K562 (cell line): ENCODE results near the gene CKAP2. TPM values are rescaled to one million over a fixed set of nuclear protein-coding genes. Genes with fewer than 3 reads are reported as not detected.

ENCODE experiments used
- CREB3L1 ChIP-seq: fragments of 450-650 bp; IDR thresholded peaks from 2 replicates; pipeline ENCODE4 v1.6.1; 2014; ENCODE audit warnings: low read depth, mild to moderate bottlenecking, moderate library complexity, borderline replicate concordance
- DEAF1 ChIP-seq: fragments of 450-650 bp; formaldehyde crosslinking; IDR thresholded peaks from 2 replicates; pipeline ENCODE4 v1.4.0; 2020; ENCODE audit warnings: mild to moderate bottlenecking, moderate library complexity
- E2F1 ChIP-seq: sonication (generic); formaldehyde crosslinking; IDR thresholded peaks from 2 replicates; pipeline ENCODE4 v1.8.1; 2023; ENCODE audit warnings: mild to moderate bottlenecking, missing genetic modification reagents, moderate library complexity
- FOSL1 ChIP-seq: fragments of 200-800 bp; sonication (Bioruptor generic); conservative IDR thresholded peaks from 2 replicates; pipeline ENCODE4 v1.6.1; 2016; ENCODE audit warnings: missing genetic modification characterization, missing compliant biosample characterization
- FOXM1 ChIP-seq, 2 experiments: fragments of 450-650 bp in 1 of 2; sonication (generic) in 1 of 2; formaldehyde crosslinking in 1 of 2; IDR thresholded peaks; 2 replicates each; pipeline versions ENCODE4 v1.6.1 to v1.9.0; 2017 to 2022; ENCODE audit warnings: low read depth in 2 of 2, mild to moderate bottlenecking in 2 of 2, missing genetic modification reagents in 1 of 2, moderate library complexity in 1 of 2
- HMG20A ChIP-seq: fragments of 450-650 bp; formaldehyde crosslinking; conservative IDR thresholded peaks from 2 replicates; pipeline ENCODE4 v1.4.0; 2020; ENCODE audit warnings: mild to moderate bottlenecking, mixed read lengths
- ILK ChIP-seq: fragments of 450-650 bp; IDR thresholded peaks from 2 replicates; pipeline ENCODE4 v1.6.1; 2016; ENCODE audit warnings: missing genetic modification characterization, low read depth, mild to moderate bottlenecking, missing compliant biosample characterization, moderate library complexity, borderline replicate concordance
- KDM2B ChIP-seq: fragments of 250-450 bp; sonication (Bioruptor Pico); IDR thresholded peaks from 2 replicates; pipeline ENCODE4 v1.8.0; 2021; ENCODE audit warnings: mild to moderate bottlenecking, moderate library complexity
- LEF1 ChIP-seq: fragments of 450-650 bp; IDR thresholded peaks from 2 replicates; pipeline ENCODE4 v1.6.1; 2016; ENCODE audit warnings: mild to moderate bottlenecking
- MEIS2 ChIP-seq: fragments of 450-650 bp; IDR thresholded peaks from 2 replicates; pipeline ENCODE4 v1.6.1; 2014; ENCODE audit warnings: mild to moderate bottlenecking; ENCODE audit not compliant: partially characterized antibody
- NR2C1 ChIP-seq, 2 experiments: fragments of 450-650 bp; IDR thresholded peaks; 2 replicates each; pipeline ENCODE4 v1.6.1; 2017; ENCODE audit warnings: mild to moderate bottlenecking in 2 of 2, antibody characterized with exemption in 1 of 2, inconsistent platforms in 1 of 2, missing compliant biosample characterization in 1 of 2, missing genetic modification characterization in 1 of 2
- NRF1 ChIP-seq, 2 experiments: fragments of 450-650 bp; IDR thresholded peaks in 1 of 2; conservative IDR thresholded peaks in 1 of 2; 2 replicates each; pipeline ENCODE4 v1.6.1; 2014; ENCODE audit warnings: mild to moderate bottlenecking in 2 of 2
- POLR2B ChIP-seq: fragments of 450-650 bp; IDR thresholded peaks from 2 replicates; pipeline ENCODE4 v1.6.1; 2018; ENCODE audit warnings: low read depth; ENCODE audit not compliant: partially characterized antibody
- RBM25 ChIP-seq: fragments of 200-400 bp; formaldehyde crosslinking; IDR thresholded peaks from 2 replicates; pipeline ENCODE4 v1.6.1; 2018; ENCODE audit warnings: low read length, low read depth, moderate library complexity; ENCODE audit not compliant: severe bottlenecking
- SMAD4 ChIP-seq: fragments of 250-450 bp; sonication (Bioruptor Pico); conservative IDR thresholded peaks from 2 replicates; pipeline ENCODE4 v1.8.0; 2021; ENCODE audit warnings: inconsistent platforms, mild to moderate bottlenecking, moderate library complexity
- SMARCE1 ChIP-seq: fragments of 450-650 bp; IDR thresholded peaks from 2 replicates; pipeline ENCODE4 v1.7.1; 2016; ENCODE audit warnings: mild to moderate bottlenecking
- TFAM ChIP-seq: fragments of 250-450 bp; sonication (Bioruptor Pico); conservative IDR thresholded peaks from 2 replicates; pipeline ENCODE4 v1.5.0; 2021; ENCODE audit warnings: mild to moderate bottlenecking, moderate library complexity
- VEZF1 ChIP-seq: fragments of 200-800 bp; sonication (Bioruptor generic); IDR thresholded peaks from 2 replicates; pipeline ENCODE4 v1.6.1; 2017; ENCODE audit warnings: missing genetic modification characterization, missing compliant biosample characterization
- ZNF217 ChIP-seq: sonication (generic); formaldehyde crosslinking; IDR thresholded peaks from 2 replicates; pipeline ENCODE4 v1.8.0; 2022; ENCODE audit warnings: mild to moderate bottlenecking, missing genetic modification reagents
- ZNF766 ChIP-seq: fragments of 200-800 bp; sonication (Bioruptor generic); conservative IDR thresholded peaks from 2 replicates; pipeline ENCODE4 v1.6.1; 2016; ENCODE audit warnings: missing genetic modification characterization, missing compliant biosample characterization
- polyA plus RNA-seq, 8 experiments: library from polyadenylated mRNA; depleted of rRNA in 4 of 8; stranded (reverse) in 5 of 8; unstranded in 3 of 8; fragments of >200 nt; fragmentation: Nextera tagmentation in 2 of 8; fragmentation: Illumina TruSeq in 1 of 8; extraction: Ambion mirVana in 2 of 8; extraction: Trizol in 1 of 8; gene quantifications; 2 replicates each; pipeline versions ENCODE4 v1.2.1 to v1.2.3, GENCODE V29; 2011 to 2014; ENCODE audit warnings: inconsistent platforms in 1 of 8, missing spikeins in 1 of 8
- total RNA-seq, 7 experiments: library from RNA; depleted of rRNA in 6 of 7; stranded (reverse); fragments of >200 nt in 6 of 7; fragmentation: Illumina TruSeq in 2 of 7; extraction: Trizol in 2 of 7; gene quantifications; 2 replicates each; pipeline versions ENCODE4 v1.2.1 to v1.2.3, GENCODE V29; 2011 to 2021; ENCODE audit warnings: low replicate concordance in 1 of 7

The CKAP2 gene
- total and polyA plus RNA-seq, 9 of the 15 experiments (the other 6 are each of a cell fraction or from before 2014, with no cell fraction given) = 21.9 to 63.5 (median 34.8) TPM

GRCh38 chr13:52450012-52450792 is 5.1 kb upstream of the CKAP2 start, which contains the start of gene VPS36 (continued):
- TF ChIP-seq CREB3L1 (peak; percentile 61; the same call in 1 of the 2 replicates), VEZF1 (CRISPR knock-in tag) (peak; percentile 62), SMARCE1 (no peak), E2F1 (CRISPR knock-in tag) (0 out of 2 replicates have a peak, but pooled peaks have one; percentile 51), FOXM1 (IDR thresholded peaks at IDR 0.05; ENCODE audit: low read depth) (no peak), FOXM1 (CRISPR knock-in tag; IDR thresholded peaks at IDR 0.05; ENCODE audit: low read depth) (peak; percentile 66), HMG20A (CRISPR knock-in tag) (no peak), SMAD4 (CRISPR knock-in tag) (peak; percentile 62), ZNF766 (CRISPR knock-in tag) (0 out of 2 replicates have a peak, but pooled peaks have one; percentile 58), RBM25 (peak; percentile 41), LEF1 (no peak), NRF1 (conservative IDR thresholded peaks at IDR 0.05 in 1 of 2, IDR thresholded peaks at IDR 0.05 in 1 of 2) (0 out of 4 replicates have a peak, but pooled peaks of 1 of the 2 experiments have one; percentile 9), MEIS2 (peak; percentile 23), KDM2B (peak; percentile 6; the same call in 1 of the 2 replicates), POLR2B (peak; percentile 58), ILK (tag) (no peak), DEAF1 (peak; percentile 63; the same call in 1 of the 2 replicates), FOSL1 (tag) (0 out of 2 replicates have a peak, but pooled peaks have one; percentile 28), ZNF217 (no peak), NR2C1 (IDR thresholded peaks at IDR 0.05) (no peak), NR2C1 (tag; IDR thresholded peaks at IDR 0.05) (0 out of 2 replicates have a peak, but pooled peaks have one; percentile 21), TFAM (no peak)
